ENCODE results near the gene ABI3BP.

Gene ABI3BP, protein sequence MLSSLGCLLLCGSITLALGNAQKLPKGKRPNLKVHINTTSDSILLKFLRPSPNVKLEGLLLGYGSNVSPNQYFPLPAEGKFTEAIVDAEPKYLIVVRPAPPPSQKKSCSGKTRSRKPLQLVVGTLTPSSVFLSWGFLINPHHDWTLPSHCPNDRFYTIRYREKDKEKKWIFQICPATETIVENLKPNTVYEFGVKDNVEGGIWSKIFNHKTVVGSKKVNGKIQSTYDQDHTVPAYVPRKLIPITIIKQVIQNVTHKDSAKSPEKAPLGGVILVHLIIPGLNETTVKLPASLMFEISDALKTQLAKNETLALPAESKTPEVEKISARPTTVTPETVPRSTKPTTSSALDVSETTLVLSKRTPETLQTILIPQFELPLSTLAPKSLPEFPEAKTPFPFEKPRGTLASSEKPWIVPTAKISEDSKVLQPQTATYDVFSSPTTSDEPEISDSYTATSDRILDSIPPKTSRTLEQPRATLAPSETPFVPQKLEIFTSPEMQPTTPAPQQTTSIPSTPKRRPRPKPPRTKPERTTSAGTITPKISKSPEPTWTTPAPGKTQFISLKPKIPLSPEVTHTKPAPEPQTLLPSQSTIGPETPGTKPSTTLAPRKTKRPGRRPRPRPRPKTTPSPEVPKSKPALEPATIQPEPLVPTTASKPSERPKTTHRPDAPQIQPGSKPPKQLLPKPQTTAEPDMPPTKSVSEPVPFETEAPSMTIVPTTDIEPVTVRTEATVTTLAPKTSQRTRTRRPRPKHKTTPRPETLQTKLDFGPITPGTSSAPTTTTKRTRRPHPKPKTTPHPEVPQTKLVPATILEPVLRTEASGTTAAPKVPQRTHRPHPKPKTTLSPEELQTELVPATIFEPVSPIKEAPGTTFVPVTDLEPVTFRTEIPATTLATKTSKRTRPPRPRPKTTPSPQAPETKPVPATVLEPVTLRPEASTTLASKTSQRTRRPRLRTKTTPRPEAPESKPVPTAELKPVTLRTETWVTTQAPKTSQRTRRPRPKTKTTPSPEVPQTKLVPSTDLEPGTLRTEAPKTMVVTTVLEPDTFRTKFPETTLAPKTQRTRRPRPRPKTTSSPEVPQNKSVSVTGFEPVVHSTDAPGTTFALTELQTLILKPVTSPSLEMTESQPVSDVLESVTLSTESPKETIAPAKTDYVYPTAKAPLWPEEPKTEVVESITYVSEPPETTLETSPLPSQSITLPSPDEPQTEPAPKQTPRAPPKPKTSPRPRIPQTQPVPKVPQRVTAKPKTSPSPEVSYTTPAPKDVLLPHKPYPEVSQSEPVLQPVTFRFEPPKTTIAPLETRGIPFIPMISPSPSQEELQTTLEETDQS (N-terminal part only)

DNA sequence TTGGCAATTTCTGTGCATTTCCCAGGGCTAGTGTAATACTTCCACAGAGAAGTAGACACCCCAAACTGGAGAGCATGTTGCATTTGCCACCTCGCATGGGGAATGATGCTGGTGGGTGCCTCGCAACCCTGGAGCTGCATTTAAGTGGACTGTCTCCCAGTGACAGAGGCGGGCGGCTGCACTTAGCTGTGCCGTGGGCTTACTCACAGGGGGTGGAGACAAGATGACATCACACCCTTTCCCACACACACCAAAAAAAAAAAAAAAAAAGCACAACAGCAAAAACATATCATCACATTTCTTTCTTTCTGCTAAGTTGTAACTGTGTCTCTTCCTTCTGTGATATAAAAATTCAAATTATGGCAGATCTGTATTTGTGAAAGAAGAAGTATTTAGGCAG is at the start of gene ABI3BP:
TSS of gene ABI3BP (minus strand) at position 113 of the 400 bp plus-strand sequence. CDS start at position 76, 37 bp downstream.
- H3K27me3 ChIP-seq (ENCODE audit: control insufficient read depth, insufficient read depth, low read length) = no peaks in the 10 kb centered on the region
- no peaks in the 10 kb centered on the region for H3K9me3 ChIP-seq (ENCODE audit: control insufficient read depth, low read depth, low read length)
- no peaks in the 10 kb centered on the region for H3K36me3 ChIP-seq (ENCODE audit: control insufficient read depth, low read depth, low read length)
- no peak within 1 kb of the TSS for H3K27ac ChIP-seq (ENCODE audit: low read length)
- H3K4me1 ChIP-seq (ENCODE audit: control insufficient read depth, low read depth, low read length) = no peaks in the 10 kb centered on the region
- no peak within 1 kb of the TSS for H3K9ac ChIP-seq (ENCODE audit: low read length)
- H3K4me3 ChIP-seq (ENCODE audit: low read length) = no peak within 1 kb of the TSS

DNA sequence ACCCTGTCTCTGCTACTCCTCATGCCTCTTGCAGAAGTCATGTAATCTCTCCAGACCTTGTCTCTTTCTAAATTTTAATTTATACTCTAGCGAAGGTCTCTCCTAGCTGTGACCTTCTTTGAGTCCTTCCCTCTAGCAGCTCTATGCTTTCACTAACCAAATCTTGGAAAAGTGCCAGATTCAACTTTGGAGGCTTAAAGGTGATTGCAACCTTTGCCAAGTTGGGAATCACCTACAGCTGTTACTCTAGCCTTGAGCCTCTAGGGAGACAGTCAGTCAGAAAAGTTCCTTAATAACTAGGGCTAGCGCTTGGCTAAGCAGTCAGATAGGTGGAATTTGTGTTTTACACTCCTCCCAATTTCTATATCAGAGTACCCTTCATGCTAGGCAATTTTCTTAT is 46.1 kb upstream of the ABI3BP start:
- H3K4me1 ChIP-seq (ENCODE audit: control insufficient read depth, low read depth, low read length) = peaks cover 11% of the 10 kb centered on the region
- H3K27ac ChIP-seq (ENCODE audit: low read length) = no peak overlapping the region
- no peaks in the 10 kb centered on the region for H3K36me3 ChIP-seq (ENCODE audit: control insufficient read depth, low read depth, low read length)
- no peak overlapping the region for H3K4me3 ChIP-seq (ENCODE audit: low read length)
- H3K27me3 ChIP-seq (ENCODE audit: control insufficient read depth, insufficient read depth, low read length) = no peaks in the 10 kb centered on the region
- no peak overlapping the region for H3K9ac ChIP-seq (ENCODE audit: low read length)
- H3K9me3 ChIP-seq (ENCODE audit: control insufficient read depth, low read depth, low read length) = no peaks in the 10 kb centered on the region

DNA sequence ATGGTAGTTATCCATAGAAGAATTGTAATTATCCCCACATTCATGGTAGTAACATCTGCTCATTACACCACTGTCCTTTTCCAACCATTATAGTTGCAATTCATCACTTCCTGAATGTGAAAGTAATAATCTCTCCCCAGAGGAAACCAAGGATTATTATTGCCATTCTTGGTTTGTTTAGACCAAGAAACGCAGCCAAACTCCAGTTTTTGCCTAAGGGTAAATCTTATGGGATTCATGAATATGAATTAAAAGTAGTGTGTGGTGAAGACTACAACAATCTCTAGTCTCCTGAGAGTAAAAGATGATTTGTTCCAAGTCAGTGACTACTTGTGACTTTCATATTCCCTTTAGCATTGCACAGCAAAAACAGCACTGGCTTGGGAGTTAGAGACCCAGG is 45.7 kb upstream of the ABI3BP start:
- Histone ChIP-seq H3K4me3 (ENCODE audit: low read length) (no peak overlapping the region), H3K9ac (ENCODE audit: low read length) (no peak overlapping the region), H3K36me3 (ENCODE audit: control insufficient read depth, low read depth, low read length) (no peaks in the 10 kb centered on the region), H3K4me1 (ENCODE audit: control insufficient read depth, low read depth, low read length) (peaks cover 11% of the 10 kb centered on the region), H3K27me3 (ENCODE audit: control insufficient read depth, insufficient read depth, low read length) (no peaks in the 10 kb centered on the region), H3K27ac (ENCODE audit: low read length) (no peak overlapping the region), H3K9me3 (ENCODE audit: control insufficient read depth, low read depth, low read length) (no peaks in the 10 kb centered on the region)

DNA sequence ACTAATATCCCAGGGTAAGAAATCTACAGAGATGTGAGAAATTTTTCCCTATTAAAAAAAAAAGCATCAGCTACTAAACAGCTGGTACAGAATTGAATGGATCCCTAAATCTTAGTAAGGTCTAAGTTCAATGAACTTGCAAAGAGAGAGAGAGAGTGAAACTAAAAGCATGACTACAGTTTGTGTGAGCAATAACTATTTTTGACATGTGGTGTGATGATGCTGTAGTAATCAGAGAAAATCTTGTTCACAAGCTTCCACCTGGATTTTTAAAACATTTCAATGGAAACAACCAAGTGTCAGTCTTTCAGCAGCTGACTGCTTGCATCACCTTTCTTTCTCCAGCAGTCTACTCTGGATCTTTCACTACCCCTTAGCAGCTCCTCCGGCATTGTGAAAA is 45.2 kb upstream of the ABI3BP start:
- Histone ChIP-seq H3K4me1 (ENCODE audit: control insufficient read depth, low read depth, low read length) (peaks cover 11% of the 10 kb centered on the region), H3K36me3 (ENCODE audit: control insufficient read depth, low read depth, low read length) (no peaks in the 10 kb centered on the region), H3K27ac (ENCODE audit: low read length) (no peak overlapping the region), H3K4me3 (ENCODE audit: low read length) (no peak overlapping the region), H3K9ac (ENCODE audit: low read length) (no peak overlapping the region), H3K9me3 (ENCODE audit: control insufficient read depth, low read depth, low read length) (no peaks in the 10 kb centered on the region), H3K27me3 (ENCODE audit: control insufficient read depth, insufficient read depth, low read length) (no peaks in the 10 kb centered on the region)

DNA sequence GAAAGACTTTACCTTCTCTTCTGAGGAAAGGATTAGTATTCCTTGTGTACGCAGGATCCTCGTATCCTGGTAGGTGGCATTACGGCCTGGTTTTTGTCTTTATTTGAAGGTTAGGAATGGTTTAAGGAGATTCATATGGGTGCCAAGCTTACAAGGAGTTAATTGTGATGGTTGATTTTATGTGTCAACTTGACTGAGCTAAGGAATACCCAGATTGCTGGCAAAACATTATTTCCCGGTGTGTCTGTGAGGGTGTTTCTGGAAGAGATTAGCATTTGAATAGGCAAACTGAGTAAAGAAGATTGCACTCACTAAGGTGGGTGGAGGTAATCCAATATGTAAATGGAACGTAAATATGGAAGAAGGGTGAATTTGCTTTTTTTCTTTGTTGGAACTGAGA is 44.4 kb upstream of the ABI3BP start:
- no peaks in the 10 kb centered on the region for H3K27me3 ChIP-seq (ENCODE audit: control insufficient read depth, insufficient read depth, low read length)
- no peaks in the 10 kb centered on the region for H3K36me3 ChIP-seq (ENCODE audit: control insufficient read depth, low read depth, low read length)
- no peak overlapping the region for H3K27ac ChIP-seq (ENCODE audit: low read length)
- H3K4me1 ChIP-seq (ENCODE audit: control insufficient read depth, low read depth, low read length) = peaks cover 11% of the 10 kb centered on the region
- H3K9me3 ChIP-seq (ENCODE audit: control insufficient read depth, low read depth, low read length) = no peaks in the 10 kb centered on the region
- no peak overlapping the region for H3K9ac ChIP-seq (ENCODE audit: low read length)
- no peak overlapping the region for H3K4me3 ChIP-seq (ENCODE audit: low read length)

DNA sequence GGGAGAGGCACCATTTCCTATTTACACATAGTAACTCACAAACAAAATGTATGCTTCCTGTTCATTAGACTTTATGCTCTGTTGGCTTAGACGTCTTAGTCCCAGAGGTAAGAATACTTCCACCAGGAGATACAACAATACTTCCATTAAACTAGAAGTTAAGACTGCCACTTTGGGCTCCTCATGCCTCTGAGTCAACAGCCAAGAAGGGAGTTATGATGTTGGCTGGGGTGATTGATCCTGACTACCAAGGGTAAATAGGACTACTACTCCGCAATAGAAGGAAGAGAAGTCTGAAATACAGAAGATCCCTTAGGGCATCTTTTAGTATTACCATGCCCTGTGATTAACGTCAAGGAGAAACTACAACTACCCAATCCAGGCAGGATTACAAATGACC is 43.5 kb upstream of the ABI3BP start:
- H3K27me3 ChIP-seq (ENCODE audit: control insufficient read depth, insufficient read depth, low read length) = no peaks in the 10 kb centered on the region
- peaks cover 11% of the 10 kb centered on the region for H3K4me1 ChIP-seq (ENCODE audit: control insufficient read depth, low read depth, low read length)
- H3K9me3 ChIP-seq (ENCODE audit: control insufficient read depth, low read depth, low read length) = no peaks in the 10 kb centered on the region
- H3K9ac ChIP-seq (ENCODE audit: low read length) = no peak overlapping the region
- no peak overlapping the region for H3K27ac ChIP-seq (ENCODE audit: low read length)
- no peak overlapping the region for H3K4me3 ChIP-seq (ENCODE audit: low read length)
- no peaks in the 10 kb centered on the region for H3K36me3 ChIP-seq (ENCODE audit: control insufficient read depth, low read depth, low read length)

DNA sequence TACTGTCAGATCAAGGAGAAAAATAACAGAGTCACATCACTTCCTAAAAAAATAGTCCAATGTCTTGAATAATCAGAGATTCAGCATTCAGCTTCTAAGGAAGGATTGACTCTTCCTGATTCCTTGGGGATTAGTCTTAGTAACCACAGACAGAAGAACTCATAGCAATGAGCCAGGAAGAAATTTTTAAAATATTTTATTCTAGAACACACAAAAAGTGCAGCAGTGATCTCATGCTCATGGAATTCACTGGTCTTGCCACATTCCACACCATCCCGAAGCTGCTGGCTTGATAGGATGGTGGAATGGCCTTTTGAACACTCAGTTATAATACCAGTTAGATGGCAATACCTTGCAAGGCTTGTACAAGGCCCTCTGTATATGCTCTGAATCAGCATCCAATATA is 43.0 kb upstream of the ABI3BP start:
- H3K9ac ChIP-seq (ENCODE audit: low read length) = no peak overlapping the region

DNA sequence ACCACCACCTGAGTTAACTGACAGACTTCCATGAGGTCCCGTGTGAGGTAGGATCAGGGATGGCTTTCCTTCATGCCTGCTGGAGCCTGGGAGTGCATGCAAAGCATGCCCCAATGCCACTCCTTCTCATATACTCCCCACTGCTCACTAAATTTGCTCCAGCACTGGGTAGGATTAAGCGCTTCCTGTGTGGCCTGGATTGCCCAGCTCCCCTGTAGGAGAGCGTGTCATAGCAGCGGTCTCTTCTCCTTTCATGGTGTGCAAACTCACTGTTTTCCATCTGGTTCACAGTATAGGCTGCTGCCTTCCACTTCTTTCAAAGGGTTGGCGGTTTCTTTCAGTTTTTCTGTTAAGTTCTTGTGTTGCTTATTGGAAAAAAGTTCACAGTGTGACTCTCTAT is 34.1 kb upstream of the ABI3BP start:
- no peaks in the 10 kb centered on the region for H3K4me1 ChIP-seq (ENCODE audit: control insufficient read depth, low read depth, low read length)
- H3K27me3 ChIP-seq (ENCODE audit: control insufficient read depth, insufficient read depth, low read length) = no peaks in the 10 kb centered on the region
- no peaks in the 10 kb centered on the region for H3K36me3 ChIP-seq (ENCODE audit: control insufficient read depth, low read depth, low read length)
- no peak overlapping the region for H3K4me3 ChIP-seq (ENCODE audit: low read length)
- H3K27ac ChIP-seq (ENCODE audit: low read length) = no peak overlapping the region
- no peak overlapping the region for H3K9ac ChIP-seq (ENCODE audit: low read length)
- no peaks in the 10 kb centered on the region for H3K9me3 ChIP-seq (ENCODE audit: control insufficient read depth, low read depth, low read length)

More for the DNA sequence above, 43.0 kb upstream of the ABI3BP start:
- Histone ChIP-seq H3K9me3 (ENCODE audit: control insufficient read depth, low read depth, low read length) (no peaks in the 10 kb centered on the region), H3K36me3 (ENCODE audit: control insufficient read depth, low read depth, low read length) (no peaks in the 10 kb centered on the region), H3K27me3 (ENCODE audit: control insufficient read depth, insufficient read depth, low read length) (no peaks in the 10 kb centered on the region), H3K4me3 (ENCODE audit: low read length) (no peak overlapping the region), H3K4me1 (ENCODE audit: control insufficient read depth, low read depth, low read length) (peaks cover 11% of the 10 kb centered on the region), H3K27ac (ENCODE audit: low read length) (no peak overlapping the region)

DNA sequence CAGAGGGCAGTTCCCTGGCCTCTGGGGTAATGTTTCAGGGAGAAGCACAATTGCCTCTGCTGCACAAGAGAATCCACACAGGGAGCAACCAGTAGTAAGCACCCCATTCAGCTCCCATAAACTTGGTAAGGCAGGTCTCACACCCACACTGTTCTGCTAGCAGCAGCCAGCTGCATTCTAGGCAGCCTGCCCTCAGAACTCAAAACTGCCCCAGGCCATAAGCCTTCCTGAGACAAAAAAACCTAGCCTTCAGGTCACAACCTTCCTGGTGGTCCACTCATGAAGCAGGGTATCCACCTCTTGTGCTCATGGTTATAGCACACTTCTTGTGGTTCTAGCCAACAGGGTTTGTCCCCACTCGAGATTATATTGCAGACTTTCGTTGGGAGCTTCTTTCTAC is 33.7 kb upstream of the ABI3BP start:
- H3K4me1 ChIP-seq (ENCODE audit: control insufficient read depth, low read depth, low read length) = no peaks in the 10 kb centered on the region
- H3K9ac ChIP-seq (ENCODE audit: low read length) = no peak overlapping the region
- H3K9me3 ChIP-seq (ENCODE audit: control insufficient read depth, low read depth, low read length) = no peaks in the 10 kb centered on the region
- no peaks in the 10 kb centered on the region for H3K27me3 ChIP-seq (ENCODE audit: control insufficient read depth, insufficient read depth, low read length)
- no peak overlapping the region for H3K27ac ChIP-seq (ENCODE audit: low read length)
- H3K36me3 ChIP-seq (ENCODE audit: control insufficient read depth, low read depth, low read length) = no peaks in the 10 kb centered on the region
- H3K4me3 ChIP-seq (ENCODE audit: low read length) = no peak overlapping the region

DNA sequence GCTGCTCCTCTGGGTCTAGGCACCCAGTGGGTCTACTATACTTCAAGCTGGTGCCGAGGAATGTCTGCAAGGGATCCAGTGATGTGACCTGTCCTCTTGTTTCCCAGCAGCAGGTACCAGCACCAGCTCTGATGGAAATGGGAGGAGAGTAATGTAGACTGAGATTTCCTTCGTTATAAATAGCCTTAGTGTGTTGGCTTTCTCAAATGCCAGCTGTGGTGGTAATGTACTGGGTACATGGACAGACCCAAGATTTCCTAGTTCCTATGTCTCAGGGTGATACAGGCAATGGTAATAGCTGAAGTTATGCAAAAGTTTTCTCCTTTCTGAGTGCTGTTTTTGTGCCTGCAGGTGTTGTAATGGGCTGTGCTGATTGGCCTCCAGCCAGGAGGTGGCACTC is 33.0 kb upstream of the ABI3BP start:
- Histone ChIP-seq H3K4me3 (ENCODE audit: low read length) (no peak overlapping the region), H3K9ac (ENCODE audit: low read length) (no peak overlapping the region), H3K4me1 (ENCODE audit: control insufficient read depth, low read depth, low read length) (no peaks in the 10 kb centered on the region), H3K36me3 (ENCODE audit: control insufficient read depth, low read depth, low read length) (no peaks in the 10 kb centered on the region), H3K27me3 (ENCODE audit: control insufficient read depth, insufficient read depth, low read length) (no peaks in the 10 kb centered on the region), H3K27ac (ENCODE audit: low read length) (no peak overlapping the region), H3K9me3 (ENCODE audit: control insufficient read depth, low read depth, low read length) (no peaks in the 10 kb centered on the region)

DNA sequence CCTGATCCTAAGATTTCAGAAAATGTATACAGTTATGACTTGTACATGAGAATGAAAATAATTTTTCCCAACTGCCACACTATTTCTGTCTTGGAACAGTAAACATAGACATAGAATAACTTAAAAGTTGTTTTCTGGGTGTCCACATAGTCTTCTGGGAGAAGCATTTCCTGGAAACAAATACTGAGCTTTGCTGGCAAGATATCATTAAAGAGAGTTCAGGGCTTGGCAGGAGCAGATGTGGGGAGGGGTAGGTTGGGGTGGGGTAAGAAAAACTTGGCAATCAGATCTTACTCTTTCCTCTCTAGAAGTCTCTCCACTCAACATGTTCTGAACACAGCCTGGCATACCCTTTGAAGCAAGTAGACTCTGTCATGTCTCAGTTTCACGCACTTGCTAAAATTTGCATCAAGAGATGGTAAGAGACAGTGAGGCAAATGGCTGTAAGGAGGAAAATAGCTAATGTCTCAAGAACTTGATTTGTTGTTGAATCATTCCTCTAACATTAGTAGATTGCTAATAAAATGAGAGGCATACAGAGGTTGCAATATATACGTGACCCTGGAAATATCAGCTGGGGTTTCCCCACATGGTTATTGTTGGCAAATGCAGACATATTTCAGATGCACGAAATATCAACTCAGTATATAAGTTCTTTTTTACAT is 27.3 kb upstream of the ABI3BP start:
- Histone ChIP-seq H3K4me1 (ENCODE audit: control insufficient read depth, low read depth, low read length) (no peaks in the 10 kb centered on the region), H3K36me3 (ENCODE audit: control insufficient read depth, low read depth, low read length) (no peaks in the 10 kb centered on the region), H3K27ac (ENCODE audit: low read length) (no peak overlapping the region), H3K4me3 (ENCODE audit: low read length) (no peak overlapping the region), H3K27me3 (ENCODE audit: control insufficient read depth, insufficient read depth, low read length) (no peaks in the 10 kb centered on the region), H3K9ac (ENCODE audit: low read length) (no peak overlapping the region), H3K9me3 (ENCODE audit: control insufficient read depth, low read depth, low read length) (no peaks in the 10 kb centered on the region)
